SU-DHL-6 (cell line): ENCODE measurements around the gene SLC9A9.

ENCODE experiments used
- CTCF ChIP-seq: fragments of 200-600 bp; sonication (generic); IDR thresholded peaks from one replicate; pipeline ENCODE4 v1.5.1; 2017; ENCODE audit warnings: antibody characterized with exemption, mild to moderate bottlenecking, low read length, moderate library complexity; ENCODE audit not compliant: insufficient read depth, poor library complexity, severe bottlenecking
- EZH2phosphoT487 ChIP-seq: fragments of 200-600 bp; sonication (generic), shearing (Covaris generic); conservative IDR thresholded peaks from 2 replicates; pipeline ENCODE4 v1.6.1; 2018; ENCODE audit warnings: mild to moderate bottlenecking, antibody characterized with exemption, low read length, moderate library complexity, mixed read lengths

DNA sequence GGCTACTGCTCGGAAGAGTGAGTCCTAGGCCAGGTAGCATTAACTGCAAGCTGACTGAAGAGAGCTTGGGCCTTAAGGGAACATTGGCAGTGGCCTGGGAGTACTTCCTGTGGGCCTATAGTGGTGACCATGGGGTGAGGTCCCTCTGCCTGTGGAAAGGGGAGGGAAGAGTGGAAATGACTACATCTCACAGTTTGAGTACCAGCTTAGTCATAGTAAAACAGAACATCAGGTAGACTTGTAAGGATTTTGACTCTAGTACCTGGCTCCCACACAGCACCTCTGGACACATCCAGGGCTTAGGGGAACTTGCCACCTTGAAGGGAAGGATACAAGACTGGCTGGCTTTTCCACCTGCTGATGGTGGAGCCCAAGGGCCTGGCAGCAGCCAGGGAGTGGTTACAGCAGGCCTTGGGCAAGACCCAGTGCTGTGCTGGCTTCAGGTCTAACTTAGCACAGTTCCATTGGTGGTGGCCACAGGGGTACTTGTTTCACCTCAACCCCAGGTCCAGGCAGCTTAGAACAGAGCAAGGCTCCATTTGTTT is 147.8 kb downstream of the SLC9A9 start:
- TF ChIP-seq CTCF, result no peak
- TF ChIP-seq EZH2phosphoT487, result no peak
